OCI-M2 (cell line): ENCODE results near the gene RPS10.
A peak's percentile ranks its signal among the peaks of the same experiment; 100 is the strongest.

ENCODE experiments used
- DNase-seq: peaks from one replicate; lab custom pipeline; 2025; ENCODE audit not compliant: unreplicated experiment; lab: John Stamatoyannopoulos, UW

The RPS10 gene

DNA sequence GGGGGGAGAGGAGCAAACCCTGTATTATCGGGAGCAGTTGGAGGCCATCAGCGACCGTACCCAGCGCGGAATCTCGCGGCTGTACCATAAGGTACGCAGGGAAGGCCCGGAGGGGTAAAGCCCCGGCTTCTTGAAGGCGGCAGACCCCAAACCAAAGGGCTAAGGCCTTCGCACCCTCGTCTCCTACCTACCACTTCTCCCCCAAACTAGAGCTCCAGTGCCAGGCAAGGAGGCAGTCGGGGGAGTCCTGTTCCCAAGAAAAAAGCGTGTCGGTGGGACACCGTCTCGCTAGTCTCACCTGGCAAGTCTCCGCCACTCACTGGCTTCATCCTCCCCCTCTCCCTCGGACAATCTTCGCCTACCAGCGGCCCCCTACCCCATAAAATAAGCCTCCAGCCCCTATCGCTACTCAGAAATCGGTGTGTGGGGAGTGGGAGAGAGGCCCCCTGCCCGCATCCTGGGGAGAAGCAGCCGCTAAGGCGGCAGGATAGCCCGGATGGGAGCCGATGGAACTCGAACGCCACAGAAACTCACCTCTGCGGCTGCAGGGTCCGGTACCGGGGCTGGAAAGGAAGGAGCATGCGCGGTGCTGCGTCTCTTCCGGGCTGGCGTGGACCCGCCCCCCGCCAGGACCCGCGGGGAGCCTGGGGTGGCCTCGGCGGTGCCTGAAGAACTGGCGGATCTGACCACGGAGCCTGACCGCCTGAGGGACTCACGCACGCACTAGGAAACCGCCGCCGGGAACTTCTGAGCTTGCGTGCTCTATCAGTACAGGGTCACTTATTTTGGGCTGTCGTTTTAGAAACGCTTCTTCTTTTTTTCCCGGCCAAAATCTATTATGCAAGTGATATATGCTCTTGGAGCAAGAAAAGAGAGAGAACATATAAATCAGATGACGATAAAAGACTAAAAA, at the start of gene RPS10:
TSS of gene RPS10 (minus strand) at position 572 of the 913 bp plus-strand sequence. CDS start 848 bp downstream, outside the sequence.
- peak; percentile 82 for DNase-seq

DNA sequence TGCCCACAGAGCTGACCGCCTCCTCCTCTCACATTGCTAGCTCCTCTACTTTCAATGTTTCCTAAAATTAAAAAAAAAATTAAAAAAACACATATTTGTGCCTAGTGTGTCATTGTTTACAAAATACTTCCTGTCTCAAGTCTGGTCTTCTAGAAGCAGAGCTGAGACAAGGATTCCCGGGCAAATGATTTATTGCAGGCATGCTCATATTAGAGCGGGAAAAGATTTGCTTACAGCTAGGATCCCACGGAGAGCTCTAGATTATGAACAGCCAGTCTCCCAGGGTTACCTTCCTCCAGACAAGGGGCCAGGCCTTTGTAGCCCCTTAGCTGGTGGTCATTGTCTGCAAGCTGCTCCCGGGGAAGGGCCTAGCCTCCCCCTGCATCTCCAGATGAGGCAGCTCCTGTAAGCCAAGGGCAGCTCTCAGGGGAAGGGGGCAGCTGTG, 49.4 kb upstream of the RPS10 start:
- no peak for DNase-seq

GRCh38 chr6:34474754-34475153, 48.9 kb upstream of the RPS10 start:
- no peak for DNase-seq

DNA sequence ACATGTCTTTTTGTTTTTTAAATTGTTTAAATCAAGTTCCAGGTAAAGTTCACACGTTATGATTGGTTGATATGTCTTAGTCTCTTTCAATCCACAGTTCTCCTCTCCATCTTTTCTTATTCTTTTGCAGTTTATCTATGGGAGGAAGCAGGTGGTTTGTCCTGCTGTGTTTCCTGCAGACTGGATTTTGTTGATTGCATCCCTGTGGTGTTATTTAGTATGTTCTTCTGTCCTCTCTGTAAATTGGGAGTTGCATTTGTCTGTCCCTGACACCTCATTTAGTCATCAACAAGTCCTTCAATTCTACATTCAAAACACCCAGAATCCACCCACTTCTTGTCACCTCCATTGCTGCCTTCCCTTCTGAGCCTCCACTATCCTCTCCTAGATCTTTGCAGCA, 48.1 kb upstream of the RPS10 start:
- no peak for DNase-seq

- no peak for DNase-seq
Measured at GRCh38 chr6:34472425-34472824, 46.6 kb upstream of the RPS10 start.

GRCh38 chr6:34469499-34469898, 43.6 kb upstream of the RPS10 start:
- DNase-seq = no peak

- DNase-seq = no peak
Measured at GRCh38 chr6:34468378-34468892, 42.6 kb upstream of the RPS10 start.

DNA sequence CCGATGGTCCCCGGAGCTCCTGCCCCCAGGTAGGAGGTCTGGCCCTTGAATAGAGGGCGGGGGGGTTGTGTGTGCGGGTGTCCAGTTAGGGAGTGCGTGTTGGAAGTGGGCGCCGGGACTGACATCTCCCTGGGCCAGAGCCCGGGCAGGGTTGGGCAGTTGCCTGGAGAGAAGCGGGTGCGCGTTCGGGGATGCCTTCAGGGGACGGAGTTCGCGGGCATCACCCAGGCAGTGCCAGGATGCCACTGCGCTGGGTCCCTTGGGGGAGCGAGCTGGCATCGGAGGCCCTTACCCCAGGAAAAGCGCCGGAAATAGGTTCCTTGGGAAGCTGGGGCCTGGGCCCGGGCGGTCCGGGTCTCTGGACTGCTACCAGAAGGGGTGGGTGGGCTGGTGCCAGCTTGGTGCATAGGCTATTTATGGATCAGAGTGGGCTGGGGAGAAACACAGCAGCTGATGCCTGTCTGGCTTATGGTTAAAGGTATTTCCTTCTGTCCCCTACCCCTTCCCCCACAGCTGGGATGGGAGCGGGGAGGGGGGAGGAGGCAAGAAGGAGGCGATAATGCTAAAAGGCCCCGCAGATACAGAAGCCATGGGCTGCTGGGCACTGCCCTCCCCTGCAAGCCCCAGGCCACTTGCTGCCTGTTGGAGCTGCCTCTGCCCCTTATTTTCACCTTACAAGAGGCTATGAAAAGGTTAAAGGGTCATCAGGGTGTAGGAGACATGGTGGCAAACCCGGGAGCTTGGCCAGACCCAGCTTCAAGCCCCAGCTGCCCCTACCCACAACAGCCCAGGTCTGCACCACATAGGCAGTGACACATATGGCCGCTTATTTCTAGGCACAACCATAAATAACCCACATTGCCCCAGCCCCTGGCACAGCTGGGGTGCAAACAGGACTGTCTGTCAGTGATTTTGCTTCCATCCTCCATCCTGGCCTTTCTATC, 40.6 kb upstream of the RPS10 start:
- DNase-seq = no peak

DNA sequence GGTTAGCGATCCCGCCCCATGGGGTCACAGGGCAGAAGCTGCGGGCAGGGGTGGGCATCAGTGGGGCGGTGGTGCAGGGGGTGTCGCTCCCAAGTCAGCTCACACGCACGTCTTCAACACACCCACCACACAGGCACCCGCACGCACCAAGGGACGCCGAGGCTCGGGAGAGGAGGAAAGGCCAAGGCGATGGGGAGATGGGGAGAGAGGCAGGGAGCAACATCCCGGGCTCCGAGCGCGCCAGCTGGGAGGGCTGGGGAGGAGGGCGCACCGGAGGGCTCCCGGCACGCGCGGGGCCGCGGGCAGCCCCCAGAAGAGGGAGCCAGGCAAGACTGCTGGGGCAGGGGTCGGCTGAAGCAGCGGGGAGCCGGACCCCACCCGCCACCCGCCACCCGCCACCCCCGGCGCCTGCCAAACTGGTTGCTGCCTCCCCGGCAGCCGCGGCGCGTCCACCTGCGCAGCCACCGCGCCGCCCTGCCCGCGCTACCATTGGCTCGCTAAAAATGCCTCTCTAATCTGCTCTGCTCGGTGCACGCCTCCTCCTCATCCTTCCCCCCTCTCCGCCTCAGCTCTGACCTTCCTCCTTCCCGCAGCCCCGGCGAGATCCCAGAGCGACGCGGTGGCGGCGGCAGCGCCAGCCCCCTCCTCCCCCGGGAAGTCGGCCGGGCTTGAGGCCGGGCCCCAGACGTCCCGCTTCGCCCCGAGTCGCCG, 39.8 kb upstream of the RPS10 start, which contains the start of gene PACSIN1:
TSS of gene PACSIN1 (plus strand) at position 546 of the 711 bp plus-strand sequence. CDS start 60,230 bp downstream, outside the sequence.
- DNase-seq = no peak

GRCh38 chr6:34463849-34464248, 38.0 kb upstream of the RPS10 start:
- DNase-seq = no peak

GRCh38 chr6:34463299-34463698, 37.4 kb upstream of the RPS10 start:
- no peak for DNase-seq

DNA sequence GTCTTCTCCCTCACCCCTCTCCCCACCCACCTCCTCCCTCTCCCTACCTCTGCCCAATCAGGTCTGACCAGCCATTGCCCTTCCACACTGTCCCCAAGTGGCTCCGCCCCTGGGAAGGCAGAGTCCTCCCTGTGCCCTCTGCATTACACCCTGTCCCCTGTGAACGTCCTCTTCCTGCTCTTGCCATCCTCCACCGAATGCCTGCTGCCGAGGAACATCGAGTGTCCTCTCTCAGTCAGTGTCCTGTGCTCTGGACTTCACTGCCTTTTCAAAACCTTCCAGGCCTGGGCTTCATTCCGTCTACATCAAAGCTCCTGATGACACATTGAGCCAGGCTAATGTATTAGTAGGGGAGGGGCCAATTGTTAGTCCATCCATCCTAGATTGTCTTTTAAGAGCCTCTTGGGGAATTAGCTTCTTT, 36.7 kb upstream of the RPS10 start:
- no peak for DNase-seq

DNA sequence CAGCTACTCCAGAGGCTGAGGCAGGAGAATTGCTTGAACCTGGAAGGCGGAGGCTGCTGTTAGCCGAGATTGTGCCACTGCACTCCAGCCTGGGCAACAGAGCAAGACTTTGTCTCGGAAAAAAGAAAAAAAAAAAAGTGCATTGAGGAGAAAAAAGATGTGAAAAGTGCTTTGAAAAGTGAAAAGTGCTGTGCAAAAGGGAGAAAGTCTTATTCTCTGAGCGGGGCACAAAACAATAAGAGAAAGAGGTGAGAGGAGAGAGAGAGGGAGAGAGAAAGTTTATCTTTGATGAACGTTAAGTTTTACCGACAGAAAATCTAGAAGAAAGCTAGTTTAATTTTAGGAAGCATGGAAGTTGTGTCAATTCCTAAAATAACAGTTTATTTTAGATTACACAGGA, 36.1 kb upstream of the RPS10 start:
- no peak for DNase-seq

DNA sequence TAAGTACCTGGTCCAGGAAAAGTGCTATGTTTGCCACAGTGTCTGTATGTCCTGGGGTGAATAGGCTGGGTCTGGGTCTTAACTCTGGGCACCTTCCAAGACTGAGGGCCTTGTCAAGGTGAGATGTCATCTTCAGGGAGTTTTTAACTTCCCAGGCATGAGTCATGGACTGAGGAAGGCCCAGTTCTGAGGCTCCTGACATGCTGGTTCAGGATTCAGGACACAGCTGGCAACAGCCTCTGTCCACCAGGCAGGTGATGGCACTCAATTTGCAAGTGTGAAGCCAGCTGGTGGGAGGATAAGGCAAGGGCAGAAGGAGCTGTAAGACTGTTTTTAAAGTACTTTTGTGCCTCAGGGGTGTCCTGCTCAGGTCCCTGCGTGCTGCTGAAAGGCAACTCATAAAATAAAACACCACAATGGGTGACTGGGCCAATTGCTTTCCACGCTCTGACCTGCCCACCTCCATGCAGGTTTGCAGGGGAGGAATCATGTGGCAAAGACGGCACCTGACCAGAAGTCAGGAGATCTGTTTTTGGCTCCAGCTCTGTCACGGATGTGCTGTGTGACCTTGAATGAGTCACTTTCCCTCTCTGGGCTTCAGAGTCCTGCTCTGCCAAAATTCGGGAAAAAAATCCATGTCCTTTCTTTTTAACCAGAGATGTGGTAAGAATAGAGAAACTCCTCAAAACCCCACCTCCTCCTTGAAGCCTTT, 35.1 kb upstream of the RPS10 start:
- DNase-seq = no peak

DNA sequence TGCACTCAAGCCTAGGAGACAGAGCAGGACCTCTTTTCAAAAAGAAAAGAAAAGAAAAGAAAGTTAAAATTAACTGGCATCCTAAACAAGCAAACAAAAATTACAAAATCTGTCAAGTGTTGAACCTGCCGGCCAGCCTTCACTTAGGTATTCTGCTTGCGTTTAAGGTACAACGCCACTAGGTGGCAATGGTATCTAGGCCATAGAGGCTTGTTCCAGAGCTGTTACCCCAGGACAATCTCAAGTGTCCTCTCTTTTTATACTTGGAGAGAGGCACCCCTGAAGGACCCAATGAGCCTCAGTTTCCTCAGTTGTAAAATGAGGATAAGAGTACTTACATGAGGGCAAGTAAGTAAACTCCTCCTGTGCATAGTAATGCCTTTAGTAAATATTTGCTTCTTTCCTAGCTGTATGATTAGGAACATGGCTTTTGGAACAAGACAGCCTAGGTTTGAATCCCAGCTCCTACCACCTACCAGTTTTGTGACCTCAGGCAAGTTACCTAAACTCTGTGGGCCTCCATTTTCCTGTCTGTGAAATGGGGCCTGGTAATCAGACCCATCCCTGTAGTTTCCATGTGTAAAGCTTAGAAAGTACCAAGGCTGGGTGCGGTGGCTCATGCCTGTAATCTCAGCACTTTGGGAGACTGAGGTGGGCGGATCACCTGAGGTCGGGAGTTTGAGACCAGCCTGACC, 34.2 kb upstream of the RPS10 start:
- no peak for DNase-seq

GRCh38 chr6:34457742-34458735, 32.2 kb upstream of the RPS10 start:
- no peak for DNase-seq

GRCh38 chr6:34457382-34457741, 31.5 kb upstream of the RPS10 start:
- DNase-seq = no peak

- no peak for DNase-seq
Measured at GRCh38 chr6:34455831-34456230, 30.0 kb upstream of the RPS10 start.
